MCF 10A (cell line): ENCODE data around the gene PRKN. TPM values are rescaled to one million over a fixed set of nuclear protein-coding genes. Genes with fewer than 3 reads are reported as not detected.
A peak's percentile ranks its signal among the peaks of the same experiment; 100 is the strongest.

Experiments used
- BruUV-seq: library from RNA; stranded (reverse); fragments of 400-500 nt; replicated peaks from 2 replicates; lab custom pipeline; 2021; lab: Mats Ljungman, UMichigan
- CTCF ChIA-PET: fragments of 300-600 bp; sonication (Branson Sonifier 250); formaldehyde crosslinking; extraction: SDS; loops from one replicate; lab custom pipeline; 2021; ENCODE audit warnings: antibody characterized with exemption, inconsistent platforms; lab: Yijun Ruan, JAX
- POLR2A ChIA-PET: fragments of 300-600, 350-650 bp; sonication (Branson Sonifier 250); formaldehyde crosslinking; extraction: SDS; loops from one replicate; lab custom pipeline; 2020; ENCODE audit warnings: antibody characterized with exemption, inconsistent platforms; lab: Yijun Ruan, JAX
- DNase-seq: peaks from one replicate; pipeline ENCODE4 v3.0.0-alpha.2; 2018; ENCODE audit not compliant: unreplicated experiment
- H3K27ac Mint-ChIP-seq: one replicate; pipeline ENCODE4 v1.8.0; 2022; ENCODE audit warnings: mild to moderate bottlenecking, low read depth, mixed read lengths; ENCODE audit not compliant: unreplicated experiment
- H3K27me3 Mint-ChIP-seq: one replicate; pipeline ENCODE4 v1.8.0; 2022; ENCODE audit warnings: mixed read lengths; ENCODE audit not compliant: insufficient read depth, unreplicated experiment
- H3K36me3 Mint-ChIP-seq: one replicate; pipeline ENCODE4 v1.8.0; 2022; ENCODE audit warnings: mild to moderate bottlenecking, moderate library complexity, mixed read lengths; ENCODE audit not compliant: insufficient read depth, unreplicated experiment
- H3K4me1 Mint-ChIP-seq: one replicate; pipeline ENCODE4 v1.8.0; 2022; ENCODE audit warnings: mixed read lengths; ENCODE audit not compliant: insufficient read depth, unreplicated experiment
- H3K4me3 Mint-ChIP-seq: one replicate; pipeline ENCODE4 v1.8.0; 2022; ENCODE audit warnings: mild to moderate bottlenecking, moderate library complexity, mixed read lengths; ENCODE audit not compliant: unreplicated experiment
- H3K9me3 Mint-ChIP-seq: one replicate; pipeline ENCODE4 v1.8.0; 2022; ENCODE audit warnings: mixed read lengths; ENCODE audit not compliant: unreplicated experiment
- intact Hi-C: fragments of 100-400 bp; cut with micrococcal nuclease; formaldehyde crosslinking; loops from 2 replicates; pipeline ENCODE4 v1.14.1; 2022
- total RNA-seq: library from RNA; stranded (reverse); gene quantifications from 2 replicates; pipeline ENCODE4 v1.2.3, GENCODE V29; 2022
- TF ChIP-seq, protein P1 (sequence below): fragments of 200-600 bp; IDR thresholded peaks from one replicate; pipeline ENCODE4 v1.8.0; 2022; ENCODE audit warnings: antibody characterized with exemption, mild to moderate bottlenecking; ENCODE audit not compliant: unreplicated experiment

The PRKN gene
- total RNA-seq, 1 experiment from 2014 or later = 2.5 TPM

DNA sequence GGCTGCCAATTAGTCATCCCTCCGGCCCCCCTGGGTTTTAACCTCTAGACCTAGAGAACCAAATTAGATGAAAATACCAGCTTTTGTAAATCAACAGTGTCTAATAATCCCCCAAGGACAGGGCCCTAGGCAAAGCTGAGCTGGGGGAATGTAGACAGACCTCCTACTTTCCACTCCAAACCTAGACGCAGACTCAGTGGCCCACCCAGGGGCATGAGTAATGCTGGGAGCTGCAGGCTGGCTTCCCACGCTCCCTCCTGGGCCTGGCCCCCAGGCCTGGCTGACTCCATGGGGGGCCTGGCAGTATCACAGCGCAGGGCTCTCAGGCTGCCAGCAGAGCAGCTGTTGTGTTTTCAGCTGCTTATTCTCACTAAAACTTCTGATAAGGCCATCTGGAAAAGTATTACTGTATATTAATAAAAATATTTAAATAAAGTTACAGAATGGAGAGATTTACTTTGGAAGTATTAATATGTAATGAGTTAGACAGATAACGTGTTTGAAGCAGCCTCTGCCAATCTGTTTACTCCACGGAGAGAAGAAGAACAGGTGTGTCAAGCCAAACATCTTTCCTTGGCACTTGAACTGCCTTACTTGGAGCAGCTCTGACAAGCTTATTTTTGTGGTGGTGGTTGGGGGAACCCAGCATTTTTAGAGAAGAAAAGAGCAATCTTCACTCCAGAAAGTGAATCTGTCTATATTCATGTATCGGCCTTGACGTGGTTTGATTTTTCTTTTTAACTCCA, 1309.7 kb downstream of the PRKN start:
- Mint-ChIP-seq H3K27me3 (no peaks in the 10 kb centered on the region), H3K36me3 (no peaks in the 10 kb centered on the region), H3K9me3 (no peaks in the 10 kb centered on the region), H3K27ac (no peak overlapping the region), H3K4me3 (no peak overlapping the region), H3K4me1 (no peaks in the 10 kb centered on the region)
- TF ChIP-seq, protein P1, sequence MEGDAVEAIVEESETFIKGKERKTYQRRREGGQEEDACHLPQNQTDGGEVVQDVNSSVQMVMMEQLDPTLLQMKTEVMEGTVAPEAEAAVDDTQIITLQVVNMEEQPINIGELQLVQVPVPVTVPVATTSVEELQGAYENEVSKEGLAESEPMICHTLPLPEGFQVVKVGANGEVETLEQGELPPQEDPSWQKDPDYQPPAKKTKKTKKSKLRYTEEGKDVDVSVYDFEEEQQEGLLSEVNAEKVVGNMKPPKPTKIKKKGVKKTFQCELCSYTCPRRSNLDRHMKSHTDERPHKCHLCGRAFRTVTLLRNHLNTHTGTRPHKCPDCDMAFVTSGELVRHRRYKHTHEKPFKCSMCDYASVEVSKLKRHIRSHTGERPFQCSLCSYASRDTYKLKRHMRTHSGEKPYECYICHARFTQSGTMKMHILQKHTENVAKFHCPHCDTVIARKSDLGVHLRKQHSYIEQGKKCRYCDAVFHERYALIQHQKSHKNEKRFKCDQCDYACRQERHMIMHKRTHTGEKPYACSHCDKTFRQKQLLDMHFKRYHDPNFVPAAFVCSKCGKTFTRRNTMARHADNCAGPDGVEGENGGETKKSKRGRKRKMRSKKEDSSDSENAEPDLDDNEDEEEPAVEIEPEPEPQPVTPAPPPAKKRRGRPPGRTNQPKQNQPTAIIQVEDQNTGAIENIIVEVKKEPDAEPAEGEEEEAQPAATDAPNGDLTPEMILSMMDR = no peak
- DNase-seq = peak; percentile 49
- intact Hi-C loops = loop anchor here (1.0 to 5.0 kb wide), 4 partner anchors 24 to 277 kb away; no protein-coding TSS in a partner anchor
- POLR2A ChIA-PET = interaction anchor here (0.7 to 3.2 kb wide), 12 partner anchors 10 to 81 kb away, joined by 3 to 20 read pairs (median 4); no protein-coding TSS in a partner anchor
- no TSS peak for BruUV-seq
- CTCF ChIA-PET = interaction anchor here (0.5 to 7.0 kb wide), 49 partner anchors 8 to 1922 kb away, joined by 3 to 118 read pairs (median 4); no protein-coding TSS in a partner anchor

DNA sequence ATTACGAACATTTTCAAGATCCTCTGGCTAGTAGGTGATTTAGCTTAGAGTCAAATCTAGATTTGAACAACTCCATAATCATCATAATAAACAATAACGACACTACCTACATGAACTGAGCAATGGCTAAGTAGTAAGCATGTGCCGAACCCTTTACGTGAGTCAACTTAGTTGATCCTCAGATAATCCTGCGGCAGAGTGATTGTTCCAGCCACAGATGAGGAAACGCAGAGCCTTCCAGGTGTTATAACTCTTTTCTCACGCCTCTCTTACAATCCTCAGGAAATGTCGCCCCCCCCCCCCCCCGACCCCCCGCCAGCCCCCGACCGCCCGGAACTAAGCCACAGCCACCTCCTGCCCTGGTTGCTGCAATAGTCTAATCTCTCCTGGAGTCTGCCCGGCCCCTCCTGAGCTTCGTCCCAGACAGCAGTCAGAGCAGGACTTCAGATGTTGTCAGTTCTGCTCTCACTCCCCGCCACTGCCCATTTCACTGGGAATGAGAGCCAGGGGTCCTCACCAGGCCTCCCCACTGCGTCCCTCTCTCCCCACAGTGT, 1312.2 kb downstream of the PRKN start:
- ChIA-PET CTCF (interaction anchor here (0.6 to 7.0 kb wide), 4 partner anchors 9 to 765 kb away, joined by 3 to 118 read pairs (median 40); no protein-coding TSS in a partner anchor), POLR2A (no interaction called here)
- no peak overlapping the region for H3K27ac Mint-ChIP-seq
- no peaks in the 10 kb centered on the region for H3K4me1 Mint-ChIP-seq
- no peaks in the 10 kb centered on the region for H3K36me3 Mint-ChIP-seq
- intact Hi-C loops = loop anchor here (5.0 kb wide), 1 partner anchor 202 kb away; no protein-coding TSS in a partner anchor
- TF ChIP-seq, protein P1 = no peak
- no peak overlapping the region for H3K4me3 Mint-ChIP-seq
- DNase-seq = no peak
- no peaks in the 10 kb centered on the region for H3K27me3 Mint-ChIP-seq
- H3K9me3 Mint-ChIP-seq = no peaks in the 10 kb centered on the region
- BruUV-seq = no TSS peak

DNA sequence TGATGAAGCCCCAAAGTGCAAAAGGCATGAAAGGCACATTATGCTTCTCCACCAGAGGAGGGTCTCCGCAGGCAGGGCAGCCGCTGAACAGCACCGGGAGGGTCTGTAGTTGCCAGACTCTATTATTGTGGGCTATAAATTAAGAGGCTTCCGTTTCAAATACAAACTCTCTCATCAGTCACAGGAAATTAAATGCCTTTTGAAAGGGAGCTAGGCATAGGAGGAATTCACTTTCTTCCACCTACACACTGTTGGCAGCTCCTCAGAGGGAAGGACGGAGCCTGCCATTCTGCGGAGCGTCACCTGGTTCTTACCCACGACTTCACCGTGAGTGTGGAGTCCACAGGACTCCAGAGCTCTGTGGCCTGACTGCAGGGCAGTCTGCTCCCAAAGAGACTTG, 1312.9 kb downstream of the PRKN start:
- Mint-ChIP-seq H3K36me3 (no peaks in the 10 kb centered on the region), H3K9me3 (no peaks in the 10 kb centered on the region), H3K4me3 (no peak overlapping the region), H3K4me1 (no peaks in the 10 kb centered on the region), H3K27ac (no peak overlapping the region), H3K27me3 (no peaks in the 10 kb centered on the region)
- POLR2A ChIA-PET = no interaction called here
- no peak for DNase-seq
- TF ChIP-seq, protein P1 = no peak
- intact Hi-C loops = loop anchor here (5.0 kb wide), 1 partner anchor 203 kb away; no protein-coding TSS in a partner anchor
- BruUV-seq = no TSS peak
- CTCF ChIA-PET = interaction anchor here (0.6 to 7.0 kb wide), 3 partner anchors 20 to 765 kb away, joined by 3 to 118 read pairs (median 77); no protein-coding TSS in a partner anchor

DNA sequence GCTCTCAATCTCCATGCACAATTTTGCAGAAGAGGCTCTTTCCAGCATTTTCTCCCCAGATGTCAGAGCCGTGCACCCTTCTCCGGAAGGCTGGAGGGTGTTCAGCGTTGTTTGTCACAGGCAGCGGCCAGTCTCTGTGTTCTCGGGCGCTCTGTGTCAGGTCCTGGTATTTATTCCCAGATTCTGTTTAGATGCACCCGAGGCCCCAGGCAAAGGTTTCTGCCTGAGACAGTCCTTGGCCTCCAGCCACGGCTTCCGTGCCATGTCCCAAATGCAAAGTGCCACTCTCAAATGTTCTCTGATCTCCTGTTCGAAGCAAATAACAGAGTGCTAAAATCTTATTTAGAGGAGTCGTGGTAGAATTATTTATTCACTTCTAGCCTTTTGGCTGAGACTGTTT, 1313.4 kb downstream of the PRKN start:
- Mint-ChIP-seq H3K27me3 (no peaks in the 10 kb centered on the region), H3K4me3 (no peak overlapping the region), H3K27ac (peak overlapping the region; percentile 54), H3K4me1 (no peaks in the 10 kb centered on the region), H3K9me3 (no peaks in the 10 kb centered on the region), H3K36me3 (no peaks in the 10 kb centered on the region)
- intact Hi-C loops = no loop called here
- BruUV-seq = no TSS peak
- ChIA-PET CTCF (interaction anchor here (1.6 to 7.0 kb wide), 2 partner anchors 11 to 20 kb away, joined by 4 to 77 read pairs; no protein-coding TSS in a partner anchor), POLR2A (no interaction called here)
- DNase-seq = no peak
- TF ChIP-seq, protein P1 = no peak
